GM23248 (cell line): ENCODE results near the gene TPRN. TPM values are rescaled to one million over a fixed set of nuclear protein-coding genes. Genes with fewer than 3 reads are reported as not detected.

ENCODE experiments used
- DNase-seq: peaks from one replicate; pipeline ENCODE4 v3.0.0-alpha.2; 2015
- H2AFZ ChIP-seq: fragments of 200-600 bp; sonication (generic); 2 replicates; pipeline ENCODE4 v1.6.1; 2016; ENCODE audit warnings: antibody characterized with exemption
- H3F3A ChIP-seq: fragments of 200-600 bp; sonication (generic); 2 replicates; pipeline ENCODE4 v1.6.1; 2016; ENCODE audit warnings: mild to moderate bottlenecking, antibody characterized with exemption, mixed run types; ENCODE audit not compliant: insufficient read depth
- H3K27ac ChIP-seq: fragments of 200-600 bp; sonication (generic); 2 replicates; pipeline ENCODE4 v1.5.1; 2016; ENCODE audit warnings: mild to moderate bottlenecking
- H3K27me3 ChIP-seq: fragments of 200-600 bp; sonication (generic); replicated peaks from 2 replicates; pipeline ENCODE4 v1.6.1; 2016; ENCODE audit warnings: mild to moderate bottlenecking; ENCODE audit not compliant: insufficient read depth
- H3K36me3 ChIP-seq: fragments of 200-600 bp; sonication (generic); 2 replicates; pipeline ENCODE4 v1.6.1; 2016; ENCODE audit warnings: low read depth, mild to moderate bottlenecking
- H3K4me1 ChIP-seq: fragments of 200-600 bp; sonication (generic); 2 replicates; pipeline ENCODE4 v1.6.1; 2016; ENCODE audit warnings: mild to moderate bottlenecking; ENCODE audit not compliant: insufficient read depth
- H3K4me2 ChIP-seq: fragments of 200-600 bp; sonication (generic); one replicate; pipeline ENCODE4 v1.6.1; 2016; ENCODE audit warnings: mild to moderate bottlenecking; ENCODE audit not compliant: unreplicated experiment
- H3K4me3 ChIP-seq: fragments of 200-600 bp; sonication (generic); 2 replicates; pipeline ENCODE4 v1.5.1; 2016; ENCODE audit warnings: mild to moderate bottlenecking
- H3K79me2 ChIP-seq: fragments of 200-600 bp; sonication (generic); 2 replicates; pipeline ENCODE4 v1.6.1; 2016; ENCODE audit warnings: mild to moderate bottlenecking; ENCODE audit not compliant: insufficient read depth
- H3K9ac ChIP-seq: fragments of 200-600 bp; sonication (generic); 2 replicates; pipeline ENCODE4 v1.6.1; 2016; ENCODE audit warnings: mild to moderate bottlenecking
- H3K9me2 ChIP-seq: fragments of 200-600 bp; sonication (generic); 2 replicates; pipeline ENCODE4 v1.6.1; 2016; ENCODE audit warnings: mixed run types, mild to moderate bottlenecking, moderate library complexity; ENCODE audit not compliant: insufficient read depth
- H3K9me3 ChIP-seq: fragments of 200-600 bp; sonication (generic); one replicate; pipeline ENCODE4 v1.6.1; 2017; ENCODE audit warnings: low read depth
- H4K20me1 ChIP-seq: fragments of 200-600 bp; sonication (generic); 2 replicates; pipeline ENCODE4 v1.6.0; 2016; ENCODE audit not compliant: insufficient read depth
- EZH2 ChIP-seq: fragments of 200-600 bp; sonication (generic); IDR thresholded peaks from 2 replicates; pipeline ENCODE4 v1.6.1; 2018; ENCODE audit warnings: antibody characterized with exemption, mild to moderate bottlenecking; ENCODE audit not compliant: insufficient read depth, poor library complexity, severe bottlenecking
- EZH2phosphoT487 ChIP-seq: fragments of 200-600 bp; sonication (generic); IDR thresholded peaks from 2 replicates; pipeline ENCODE4 v1.6.1; 2018; ENCODE audit warnings: antibody characterized with exemption, moderate library complexity, mild to moderate bottlenecking, low read depth; ENCODE audit not compliant: insufficient read depth
- WGBS, 2 experiments: methylation state at CpG; one replicate each; pipeline ENCODE4 v1.1.6; 2015 to 2017; ENCODE audit warnings: low lambda C conversion rate in 2 of 2, low coverage in 1 of 2; ENCODE audit errors: missing lambda C conversion rate in 2 of 2; 5-methylcytosine and 5-hydroxymethylcytosine counted together
- in situ Hi-C: fragments of 300-500 bp; cut with MboI; formaldehyde crosslinking; loops from 2 replicates; pipeline ENCODE4 v1.15.0; 2020
- polyA plus RNA-seq: library from polyadenylated mRNA; unstranded; fragments of >200 nt; fragmentation: Nextera tagmentation; extraction: Ambion mirVana; gene quantifications from 2 replicates; pipeline ENCODE4 v1.2.1, GENCODE V29; 2016
- total RNA-seq: library from RNA; depleted of rRNA; stranded (reverse); fragments of >200 nt; shearing (Covaris generic); gene quantifications from 2 replicates; pipeline ENCODE4 v1.2.3, GENCODE V29; 2014

The TPRN gene
- total and polyA plus RNA-seq, 2 experiments from 2014 or later: 1.7 to 7.8 TPM

DNA sequence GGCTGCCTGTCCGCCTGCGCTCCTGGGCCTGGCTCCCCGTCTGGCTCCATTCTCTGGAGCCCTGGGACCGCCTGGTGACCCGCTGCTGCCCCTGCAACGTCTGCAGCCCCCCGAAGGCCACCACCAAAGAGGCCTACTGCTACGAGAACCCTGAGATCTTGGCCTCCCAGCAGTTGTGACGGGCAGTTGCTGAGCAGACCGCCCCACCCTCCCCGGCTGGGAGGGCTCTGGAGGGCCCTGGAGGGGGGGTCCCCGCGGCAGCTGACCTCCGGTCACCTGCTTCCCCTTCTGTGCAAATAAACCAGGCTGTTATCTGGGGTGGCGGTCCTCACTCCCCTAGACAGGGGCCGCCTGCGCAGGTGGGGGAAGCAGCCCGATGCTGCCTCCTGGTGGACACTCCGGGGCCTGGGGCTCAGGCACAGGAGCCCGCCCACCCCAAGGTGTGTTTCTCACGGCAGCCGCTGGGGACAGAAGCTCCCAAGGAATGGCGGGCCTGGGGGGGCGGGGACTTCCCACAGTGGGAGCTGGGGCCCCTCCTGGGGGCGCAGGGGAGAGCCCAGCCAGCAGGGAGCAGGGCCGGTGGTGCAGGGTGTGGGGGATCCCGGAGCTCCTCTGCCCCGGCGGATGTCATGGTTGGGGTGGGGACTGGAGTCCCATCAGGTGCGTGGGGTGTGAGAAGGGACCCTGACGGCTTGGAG, 35.8 kb upstream of the TPRN start:
- 12 to 16% methylated on average over 24 to 30 of the region's 31 CpGs for WGBS, 2 experiments
- in situ Hi-C loops: no loop called here
- no peaks in the 10 kb centered on the region for H4K20me1 ChIP-seq

DNA sequence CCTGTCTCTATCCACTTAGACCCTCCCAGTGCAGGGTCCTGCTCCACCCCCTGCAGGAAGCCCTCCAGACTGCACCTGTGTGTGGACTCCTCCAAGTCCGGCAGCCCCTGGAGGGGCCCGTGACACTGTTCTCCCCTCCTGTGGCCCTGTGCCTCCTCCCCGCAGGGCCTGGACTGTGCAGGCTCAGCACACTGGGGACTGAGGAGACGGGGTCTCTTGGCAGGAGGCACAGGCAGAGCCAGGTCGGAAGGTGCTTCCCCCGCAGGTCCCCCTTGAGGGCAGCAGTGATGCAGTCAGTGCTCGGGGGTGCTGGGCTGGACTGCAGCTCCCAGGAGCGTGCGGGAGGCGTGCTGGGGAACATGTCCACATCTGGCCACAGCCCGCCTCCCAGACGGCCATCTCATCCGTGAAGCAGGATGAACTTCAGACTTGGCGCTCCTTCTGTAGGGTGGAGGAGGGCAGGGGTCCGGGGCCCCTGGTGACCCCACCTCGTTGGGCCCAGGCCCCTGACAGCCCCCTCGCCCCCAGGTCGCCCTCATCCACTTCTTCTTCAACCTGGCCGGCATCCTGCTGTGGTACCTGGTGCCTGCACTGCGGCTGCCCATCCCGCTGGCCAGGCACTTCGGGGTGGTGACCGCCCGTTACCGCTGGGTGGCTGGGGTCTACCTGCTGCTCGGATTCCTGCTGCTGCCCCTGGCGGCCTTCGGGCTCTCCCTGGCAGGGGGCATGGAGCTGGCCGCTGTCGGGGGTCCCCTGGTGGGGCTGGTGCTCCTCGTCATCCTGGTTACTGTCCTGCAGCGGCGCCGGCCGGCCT, 35.1 kb upstream of the TPRN start:
- Histone ChIP-seq H3F3A (no peaks in the 10 kb centered on the region; the same call in 1 of the 2 replicates), H3K4me3 (no peak overlapping the region), H3K36me3 (no peaks in the 10 kb centered on the region), H3K4me2 (no peak overlapping the region), H3K27me3 (no peaks in the 10 kb centered on the region), H3K27ac (no peak overlapping the region), H4K20me1 (no peaks in the 10 kb centered on the region), H3K4me1 (no peaks in the 10 kb centered on the region), H3K9me2 (no peaks in the 10 kb centered on the region), H3K9ac (no peak overlapping the region), H3K9me3 (no peaks in the 10 kb centered on the region), H3K79me2 (peaks cover 25% of the 10 kb centered on the region), H2AFZ (no peak overlapping the region)
- no peak for TF ChIP-seq EZH2phosphoT487
- TF ChIP-seq EZH2: no peak
- 61 to 64% methylated on average over 34 to 35 of the region's 35 CpGs for WGBS, 2 experiments
- no peak for DNase-seq
- in situ Hi-C loops: no loop called here

More for the DNA sequence above, 35.8 kb upstream of the TPRN start:
- TF ChIP-seq EZH2: no peak
- no peak for TF ChIP-seq EZH2phosphoT487
- no peaks in the 10 kb centered on the region; the same call in 1 of the 2 replicates for H3F3A ChIP-seq
- no peaks in the 10 kb centered on the region for H3K27me3 ChIP-seq
- no peak overlapping the region for H2AFZ ChIP-seq
- no peak overlapping the region for H3K4me3 ChIP-seq
- no peak overlapping the region for H3K27ac ChIP-seq
- no peaks in the 10 kb centered on the region for H3K4me1 ChIP-seq
- no peak overlapping the region for H3K4me2 ChIP-seq
- H3K36me3 ChIP-seq: no peaks in the 10 kb centered on the region
- H3K9ac ChIP-seq: no peak overlapping the region
- H3K79me2 ChIP-seq: peaks cover 25% of the 10 kb centered on the region
- peak; percentile 89 for DNase-seq
- H3K9me3 ChIP-seq: no peaks in the 10 kb centered on the region
- H3K9me2 ChIP-seq: no peaks in the 10 kb centered on the region

DNA sequence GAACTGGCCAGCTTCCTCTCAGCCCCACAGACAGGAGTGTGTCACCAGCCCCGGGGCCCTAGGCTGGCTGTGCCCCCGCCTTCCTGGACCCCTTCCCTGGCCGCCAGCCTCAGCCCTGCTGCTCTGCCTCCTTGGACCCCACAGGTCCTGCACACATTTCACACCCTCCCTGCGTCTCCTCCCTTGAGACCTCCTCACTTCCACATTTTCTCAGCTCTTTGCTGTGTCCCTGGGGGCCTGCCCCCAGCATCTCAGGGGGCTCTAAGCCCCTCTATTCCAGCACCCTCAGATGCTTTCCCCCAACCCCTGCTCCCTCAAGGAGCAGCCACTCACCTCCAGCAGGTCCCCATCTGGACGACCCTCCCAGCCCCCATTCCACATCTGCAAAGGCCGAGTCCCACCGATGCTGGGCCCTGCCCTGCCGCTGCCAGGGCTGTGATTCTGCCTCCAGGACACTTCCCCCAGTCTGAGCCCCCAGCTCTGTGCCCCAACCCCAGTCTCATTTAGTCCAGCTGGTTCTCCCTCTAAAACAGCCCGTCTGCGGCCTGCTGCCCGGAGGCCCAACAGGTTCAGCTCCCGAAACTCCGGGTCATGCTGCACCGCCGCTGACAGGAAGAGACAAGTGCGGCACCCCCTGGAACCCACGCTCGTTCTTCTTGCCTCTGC, 34.4 kb upstream of the TPRN start:
- Histone ChIP-seq H3K27ac (no peak overlapping the region), H3K4me3 (no peak overlapping the region), H2AFZ (no peak overlapping the region), H3K36me3 (no peaks in the 10 kb centered on the region), H3K79me2 (peaks cover 24% of the 10 kb centered on the region), H4K20me1 (no peaks in the 10 kb centered on the region), H3K9ac (no peak overlapping the region), H3K9me2 (no peaks in the 10 kb centered on the region), H3K27me3 (no peaks in the 10 kb centered on the region), H3F3A (no peaks in the 10 kb centered on the region; the same call in 1 of the 2 replicates), H3K4me2 (no peak overlapping the region), H3K9me3 (no peaks in the 10 kb centered on the region), H3K4me1 (no peaks in the 10 kb centered on the region)
- WGBS, 2 experiments: 50 to 64% methylated on average over 15 to 17 of the region's 18 CpGs
- DNase-seq: no peak
- in situ Hi-C loops: no loop called here
- TF ChIP-seq EZH2phosphoT487 (no peak), EZH2 (no peak)

DNA sequence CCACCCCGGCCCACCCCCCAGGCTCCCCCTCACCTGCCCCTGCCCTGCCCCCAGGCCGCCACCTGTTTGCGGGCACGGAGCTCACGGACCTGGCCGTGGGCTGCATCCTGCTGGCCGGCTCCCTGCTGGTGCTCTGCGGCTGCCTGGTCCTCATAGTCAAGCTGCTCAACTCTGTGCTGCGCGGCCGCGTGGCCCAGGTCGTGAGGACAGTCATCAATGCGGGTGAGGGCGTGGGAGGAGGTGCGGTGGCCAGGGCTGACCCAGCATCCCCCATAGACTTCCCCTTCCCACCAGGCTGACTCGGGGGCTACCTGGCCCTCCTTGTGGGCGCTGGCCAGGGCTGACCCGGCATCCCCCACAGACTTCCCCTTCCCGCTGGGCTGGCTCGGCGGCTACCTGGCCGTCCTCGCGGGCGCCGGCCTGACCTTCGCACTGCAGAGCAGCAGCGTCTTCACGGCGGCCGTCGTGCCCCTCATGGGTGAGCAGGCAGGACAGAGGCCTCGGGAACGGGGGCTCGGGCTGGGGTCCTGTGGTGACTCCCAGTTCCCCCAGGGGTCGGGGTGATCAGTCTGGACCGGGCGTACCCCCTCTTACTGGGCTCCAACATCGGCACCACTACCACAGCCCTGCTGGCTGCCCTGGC, 33.6 kb upstream of the TPRN start:
- H3K36me3 ChIP-seq: no peaks in the 10 kb centered on the region
- WGBS, 2 experiments: 59 to 63% methylated on average over 14 to 39 of the region's 40 CpGs
- DNase-seq: no peak
- H3F3A ChIP-seq: no peaks in the 10 kb centered on the region; the same call in 1 of the 2 replicates
- no peaks in the 10 kb centered on the region for H3K4me1 ChIP-seq
- H3K4me2 ChIP-seq: no peak overlapping the region
- H3K27me3 ChIP-seq: no peaks in the 10 kb centered on the region
- TF ChIP-seq EZH2phosphoT487: no peak
- no peak for TF ChIP-seq EZH2
- no peak overlapping the region for H3K9ac ChIP-seq
- no peaks in the 10 kb centered on the region for H4K20me1 ChIP-seq
- in situ Hi-C loops: no loop called here
- H3K27ac ChIP-seq: no peak overlapping the region
- H3K9me3 ChIP-seq: no peaks in the 10 kb centered on the region
- peaks cover 17% of the 10 kb centered on the region for H3K79me2 ChIP-seq
- no peaks in the 10 kb centered on the region for H3K9me2 ChIP-seq
- no peak overlapping the region for H3K4me3 ChIP-seq
- H2AFZ ChIP-seq: no peak overlapping the region
